Body of pancreas (tissue), 4 donors: ENCODE results near the gene SARS2. TPM values are rescaled to one million over a fixed set of nuclear protein-coding genes. Genes with fewer than 3 reads are reported as not detected.
A peak's percentile ranks its signal among the peaks of the same experiment; 100 is the strongest.

Experiments used
- ATAC-seq: fragments of 150-250 bp; one replicate; pipeline ENCODE4 v1.9.1; 2016
- DNase-seq, 4 donors: peaks; one replicate each; pipeline ENCODE4 v3.0.0-alpha.2; 2019
- H3K27ac ChIP-seq, 4 donors: fragments of 200-600 bp; sonication (generic); 1 replicate in 3 of 4; 2 replicates in 1 of 4; pipeline versions ENCODE4 v1.5.1 to v1.6.1; 2016 to 2019; ENCODE audit warnings: mild to moderate bottlenecking in 1 of 4, mixed read lengths in 1 of 4, moderate library complexity in 1 of 4
- H3K27me3 ChIP-seq, 2 donors: fragments of 200-600 bp; sonication (generic); one replicate each; pipeline ENCODE4 v1.6.0; 2016; ENCODE audit warnings: mild to moderate bottlenecking in 1 of 2
- H3K36me3 ChIP-seq, 2 donors: fragments of 200-600 bp; sonication (generic); replicated peaks in 1 of 2; 2 replicates each; pipeline ENCODE4 v1.5.1; 2016; ENCODE audit warnings: low read depth in 2 of 2; ENCODE audit not compliant: insufficient read depth in 1 of 2
- H3K4me1 ChIP-seq: fragments of 200-600 bp; sonication (generic); one replicate; pipeline ENCODE4 v1.6.0; 2016
- H3K4me3 ChIP-seq, 2 donors: fragments of 200-600 bp; sonication (generic); 1 replicate in 1 of 2; 2 replicates in 1 of 2; pipeline ENCODE4 v1.5.1; 2016 to 2019
- H3K9me3 ChIP-seq, 3 donors: fragments of 200-600 bp; sonication (generic); 1 replicate in 2 of 3; 2 replicates in 1 of 3; pipeline ENCODE4 v1.5.1; 2016
- POLR2A ChIP-seq, 3 donors: fragments of 450-650 bp; IDR thresholded peaks; one replicate each; pipeline ENCODE4 v1.6.1; 2016; ENCODE audit warnings: antibody characterized with exemption in 3 of 3, mild to moderate bottlenecking in 2 of 3
- WGBS, 2 donors: methylation state at CpG; one replicate each; pipeline ENCODE4 v1.1.5; 2017; 5-methylcytosine and 5-hydroxymethylcytosine counted together
- intact Hi-C: fragments of 100-400 bp; cut with DNase I; formaldehyde crosslinking; loops from one replicate; pipeline ENCODE4 v1.15.1; 2023
- total RNA-seq, 2 donors: library from RNA; depleted of rRNA; stranded (reverse); fragments of >200 nt; gene quantifications; one replicate each; pipeline ENCODE4 v1.1.0, GENCODE V29; 2016
- TF ChIP-seq, protein P1 (sequence below), 7 experiments: fragments of 450-650 bp in 4 of 7; fragments of 200-600 bp in 3 of 7; sonication (generic) in 3 of 7; IDR thresholded peaks; one replicate each; pipeline ENCODE4 v1.5.1; 2016 to 2019; ENCODE audit warnings: antibody characterized with exemption in 7 of 7

The SARS2 gene
- total RNA-seq, 2 donors from 2014 or later, result 25.2 to 34.6 TPM

DNA sequence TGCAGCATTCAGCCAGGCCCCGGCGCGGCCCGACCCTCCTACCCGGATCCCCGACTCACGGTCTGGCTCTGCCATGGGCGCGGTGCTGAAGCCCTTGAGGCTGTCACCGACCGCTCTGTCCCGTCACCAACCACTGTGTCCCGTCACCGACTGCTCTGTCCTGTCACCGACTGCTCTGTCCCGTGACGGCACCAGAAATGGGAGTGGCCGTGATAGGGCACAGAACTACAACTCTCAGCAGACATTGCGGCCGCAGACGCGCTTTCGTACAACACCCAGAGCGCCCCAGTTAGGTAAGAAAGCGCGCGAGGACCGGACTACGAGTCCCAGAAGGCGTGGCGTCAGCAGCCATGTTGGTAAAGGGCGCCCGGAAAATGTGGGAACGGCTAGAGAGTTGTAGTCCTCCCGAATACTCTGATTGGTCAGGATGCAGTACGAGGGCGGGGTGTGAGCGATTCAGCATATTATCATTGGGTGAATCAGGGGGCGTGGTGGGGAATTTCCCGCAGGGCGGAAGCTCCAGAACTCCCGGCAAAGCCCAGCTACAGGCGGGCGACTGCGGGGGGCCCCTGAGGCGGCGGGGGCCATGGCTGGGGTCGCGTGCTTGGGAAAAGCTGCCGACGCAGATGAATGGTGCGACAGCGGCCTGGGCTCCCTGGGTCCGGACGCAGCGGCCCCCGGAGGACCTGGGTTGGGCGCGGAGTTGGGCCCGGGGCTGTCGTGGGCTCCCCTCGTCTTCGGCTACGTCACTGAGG, 30.9 kb downstream of the SARS2 start, which contains the start of the genes NFKBIB and SIRT2:
TSS of gene NFKBIB (plus strand) at position 523 of the 755 bp plus-strand sequence. CDS start at position 587, 64 bp downstream.
TSS of gene SIRT2 (minus strand) at position 172 of the 755 bp plus-strand sequence. CDS start at position 75, 97 bp downstream.
- TF ChIP-seq, protein P1, sequence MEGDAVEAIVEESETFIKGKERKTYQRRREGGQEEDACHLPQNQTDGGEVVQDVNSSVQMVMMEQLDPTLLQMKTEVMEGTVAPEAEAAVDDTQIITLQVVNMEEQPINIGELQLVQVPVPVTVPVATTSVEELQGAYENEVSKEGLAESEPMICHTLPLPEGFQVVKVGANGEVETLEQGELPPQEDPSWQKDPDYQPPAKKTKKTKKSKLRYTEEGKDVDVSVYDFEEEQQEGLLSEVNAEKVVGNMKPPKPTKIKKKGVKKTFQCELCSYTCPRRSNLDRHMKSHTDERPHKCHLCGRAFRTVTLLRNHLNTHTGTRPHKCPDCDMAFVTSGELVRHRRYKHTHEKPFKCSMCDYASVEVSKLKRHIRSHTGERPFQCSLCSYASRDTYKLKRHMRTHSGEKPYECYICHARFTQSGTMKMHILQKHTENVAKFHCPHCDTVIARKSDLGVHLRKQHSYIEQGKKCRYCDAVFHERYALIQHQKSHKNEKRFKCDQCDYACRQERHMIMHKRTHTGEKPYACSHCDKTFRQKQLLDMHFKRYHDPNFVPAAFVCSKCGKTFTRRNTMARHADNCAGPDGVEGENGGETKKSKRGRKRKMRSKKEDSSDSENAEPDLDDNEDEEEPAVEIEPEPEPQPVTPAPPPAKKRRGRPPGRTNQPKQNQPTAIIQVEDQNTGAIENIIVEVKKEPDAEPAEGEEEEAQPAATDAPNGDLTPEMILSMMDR (IDR thresholded peaks at IDR 0.05), result peak in 2 of 7 experiments; percentile 0 to 16
- peak; percentile 29 to 83 (median 78) for TF ChIP-seq POLR2A (IDR thresholded peaks at IDR 0.05)
- H3K4me3 ChIP-seq, result peak within 1 kb of the TSS; percentile 73 to 79
- peak; percentile 100 for DNase-seq
- H3K36me3 ChIP-seq, result no peaks in the 10 kb centered on the region
- H3K27me3 ChIP-seq, result no peaks in the 10 kb centered on the region
- no peaks in the 10 kb centered on the region for H3K9me3 ChIP-seq
- intact Hi-C loops, result no loop called here
- peak; percentile 97 for ATAC-seq
- 0 to 1% methylated on average over 5 to 60 of the region's 64 CpGs for WGBS, 2 donors
- peaks cover 32% of the 10 kb centered on the region for H3K4me1 ChIP-seq
- H3K27ac ChIP-seq, result peak within 1 kb of the TSS; percentile 67 to 93 (median 84)

DNA sequence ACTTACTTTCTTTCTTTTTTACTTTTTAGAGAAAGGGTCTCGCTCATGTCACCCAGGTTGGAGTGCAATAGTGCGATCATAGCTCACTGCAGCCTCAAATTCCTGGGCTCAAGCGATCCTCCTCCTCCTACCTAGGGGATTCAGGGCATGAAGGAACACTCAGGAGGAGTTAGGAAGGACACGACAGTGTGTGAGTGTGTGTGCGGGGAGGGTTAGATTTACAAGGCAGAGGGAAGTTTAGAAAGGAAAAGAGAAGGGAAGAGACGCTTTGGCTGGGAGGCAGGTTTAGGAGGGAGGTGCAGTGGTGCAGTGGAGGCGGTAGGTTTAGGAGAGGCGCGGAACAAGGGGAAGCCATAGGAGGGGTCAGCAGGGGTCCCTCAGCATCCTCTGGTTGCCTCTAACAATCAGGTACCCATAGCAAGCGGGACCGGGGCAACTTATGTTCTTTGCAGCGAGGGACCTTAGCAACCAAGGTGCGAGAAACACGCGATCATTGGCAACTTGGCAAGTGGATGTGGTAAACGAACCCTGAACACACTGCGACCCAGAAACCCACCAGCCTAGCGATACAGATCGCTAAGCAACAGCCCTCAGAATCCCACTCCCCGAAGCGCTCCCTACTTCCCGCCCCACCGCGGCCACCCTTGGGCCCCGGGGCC, 31.6 kb downstream of the SARS2 start:
- DNase-seq, result peak in 1 of 4 donors; percentile 22
- peak overlapping the region; percentile 31 to 79 for H3K4me3 ChIP-seq
- ATAC-seq, result no peak
- H3K9me3 ChIP-seq, result no peaks in the 10 kb centered on the region
- intact Hi-C loops, result no loop called here
- no peaks in the 10 kb centered on the region for H3K36me3 ChIP-seq
- TF ChIP-seq, protein P1 (IDR thresholded peaks at IDR 0.05), result no peak
- no peak for TF ChIP-seq POLR2A (IDR thresholded peaks at IDR 0.05)
- H3K4me1 ChIP-seq, result peaks cover 32% of the 10 kb centered on the region
- H3K27ac ChIP-seq, result peak overlapping the region; percentile 67 to 88 (median 74)
- 8 to 11% methylated on average over 11 to 25 of the region's 25 CpGs for WGBS, 2 donors
- H3K27me3 ChIP-seq, result no peaks in the 10 kb centered on the region

DNA sequence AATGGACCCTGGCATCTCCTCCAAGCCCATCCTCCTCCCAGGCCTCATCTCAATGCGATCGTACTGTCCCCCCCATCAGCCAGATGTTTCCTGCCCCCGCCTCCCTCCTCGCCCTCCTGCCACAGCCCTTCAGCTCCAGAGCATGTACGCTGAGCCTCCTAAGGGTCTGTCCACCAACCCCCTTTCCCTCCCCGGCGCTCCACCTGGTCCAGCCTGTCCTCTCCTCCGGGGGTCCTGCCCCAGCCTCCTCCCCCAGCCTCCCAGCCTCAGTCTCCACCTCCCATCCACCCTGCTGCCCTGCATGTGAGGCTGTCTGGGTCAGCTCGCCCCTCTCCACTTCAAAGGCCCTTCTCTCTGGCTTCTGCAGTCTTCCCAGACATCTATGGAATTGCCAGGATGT, 35.6 kb downstream of the SARS2 start:
- Histone ChIP-seq H3K9me3 (no peaks in the 10 kb centered on the region), H3K36me3 (peaks cover 0 to 2% of the 10 kb centered on the region in 2 donors), H3K4me3 (no peak overlapping the region), H3K27ac (no peak overlapping the region), H3K4me1 (peaks cover 17% of the 10 kb centered on the region), H3K27me3 (no peaks in the 10 kb centered on the region)
- TF ChIP-seq POLR2A (IDR thresholded peaks at IDR 0.05), result no peak
- TF ChIP-seq, protein P1 (IDR thresholded peaks at IDR 0.05), result no peak
- WGBS, 2 donors, result 75 to 80% methylated on average over 9 of the region's 9 CpGs
- DNase-seq (no peak), ATAC-seq (no peak)
- intact Hi-C loops, result no loop called here

DNA sequence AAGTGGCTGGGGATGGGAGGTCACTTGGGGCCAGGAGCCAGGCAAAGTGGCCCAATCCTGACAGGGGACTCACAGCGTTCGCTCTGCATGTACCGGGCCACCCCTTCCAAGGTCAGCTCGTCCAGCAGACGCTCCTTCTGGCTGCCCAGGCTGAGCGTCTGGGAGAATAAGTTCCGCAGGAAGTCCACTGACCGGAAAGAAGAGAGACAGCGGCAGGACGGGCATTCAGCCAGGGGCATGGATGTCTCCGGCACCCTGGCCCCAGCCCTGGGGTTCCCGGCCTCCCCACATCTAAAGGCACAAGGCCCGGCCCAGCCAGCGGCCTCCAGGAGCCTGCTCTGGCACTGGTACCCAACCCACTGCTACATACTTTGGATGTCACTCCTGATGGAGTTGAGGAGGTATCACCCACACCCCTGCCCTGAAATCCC, 37.2 kb downstream of the SARS2 start:
- Histone ChIP-seq H3K4me1 (peaks cover 9% of the 10 kb centered on the region), H3K36me3 (peaks cover 0 to 10% of the 10 kb centered on the region in 2 donors), H3K27ac (no peak overlapping the region), H3K27me3 (no peaks in the 10 kb centered on the region), H3K4me3 (no peak overlapping the region), H3K9me3 (no peaks in the 10 kb centered on the region)
- intact Hi-C loops, result no loop called here
- no peak for DNase-seq
- 90 to 91% methylated on average over 10 to 14 of the region's 14 CpGs for WGBS, 2 donors
- no peak for TF ChIP-seq POLR2A (IDR thresholded peaks at IDR 0.05)
- TF ChIP-seq, protein P1 (IDR thresholded peaks at IDR 0.05), result no peak
- peak; percentile 10 for ATAC-seq
